Glomerular visceral epithelial cell (primary cell): Measurements from ENCODE around the gene KCNQ1OT1.

Source experiments
- DNase-seq: peaks from one replicate; pipeline ENCODE4 v3.0.0-alpha.2; 2016; ENCODE audit errors: extremely low spot score

Gene KCNQ1OT1

GRCh38 chr11:2699531-2700414 is at the start of gene KCNQ1OT1:
TSS of gene KCNQ1OT1 (minus strand) at chr11:2699994.
- peak; percentile 90 for DNase-seq

- no peak for DNase-seq
Observed at GRCh38 chr11:2748814-2749554, 49.2 kb upstream of the KCNQ1OT1 start.

DNA sequence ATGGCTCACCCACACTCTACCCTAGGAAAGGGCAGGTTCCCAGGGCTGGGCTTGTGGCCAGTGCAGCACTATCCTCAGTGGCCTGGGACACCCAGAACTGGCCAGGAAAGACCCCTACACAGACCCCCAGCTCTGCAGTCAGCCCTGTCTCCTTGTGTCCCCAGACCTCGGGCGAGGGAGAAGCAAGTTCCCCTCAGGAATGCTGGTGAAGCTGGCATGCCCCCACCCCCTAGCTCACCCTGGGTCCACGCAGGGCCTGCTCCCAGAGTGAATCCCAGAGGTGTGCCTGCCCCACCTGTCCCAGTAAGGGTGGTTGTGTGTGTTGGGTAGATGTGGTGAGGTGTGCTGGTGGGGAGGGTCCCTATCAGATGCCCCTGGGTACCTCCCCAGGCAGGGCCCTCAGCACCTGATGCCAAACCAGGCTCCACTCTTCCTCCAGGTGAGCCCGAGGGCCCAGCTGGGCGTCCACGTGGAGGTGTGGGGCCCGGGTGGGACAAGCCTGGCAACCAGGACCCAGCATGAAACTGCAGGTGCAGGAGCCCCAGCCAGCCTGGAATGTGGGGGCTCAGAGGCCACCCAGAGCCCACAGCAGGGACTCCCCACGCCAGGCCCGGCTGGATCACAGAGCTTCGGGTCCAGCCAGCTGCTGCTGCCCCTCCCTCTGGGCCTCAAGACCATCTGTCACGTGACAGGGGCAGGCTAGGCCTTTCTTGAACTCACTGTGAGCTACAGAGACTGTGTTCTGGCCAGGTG is 48.4 kb upstream of the KCNQ1OT1 start:
- DNase-seq: no peak

DNA sequence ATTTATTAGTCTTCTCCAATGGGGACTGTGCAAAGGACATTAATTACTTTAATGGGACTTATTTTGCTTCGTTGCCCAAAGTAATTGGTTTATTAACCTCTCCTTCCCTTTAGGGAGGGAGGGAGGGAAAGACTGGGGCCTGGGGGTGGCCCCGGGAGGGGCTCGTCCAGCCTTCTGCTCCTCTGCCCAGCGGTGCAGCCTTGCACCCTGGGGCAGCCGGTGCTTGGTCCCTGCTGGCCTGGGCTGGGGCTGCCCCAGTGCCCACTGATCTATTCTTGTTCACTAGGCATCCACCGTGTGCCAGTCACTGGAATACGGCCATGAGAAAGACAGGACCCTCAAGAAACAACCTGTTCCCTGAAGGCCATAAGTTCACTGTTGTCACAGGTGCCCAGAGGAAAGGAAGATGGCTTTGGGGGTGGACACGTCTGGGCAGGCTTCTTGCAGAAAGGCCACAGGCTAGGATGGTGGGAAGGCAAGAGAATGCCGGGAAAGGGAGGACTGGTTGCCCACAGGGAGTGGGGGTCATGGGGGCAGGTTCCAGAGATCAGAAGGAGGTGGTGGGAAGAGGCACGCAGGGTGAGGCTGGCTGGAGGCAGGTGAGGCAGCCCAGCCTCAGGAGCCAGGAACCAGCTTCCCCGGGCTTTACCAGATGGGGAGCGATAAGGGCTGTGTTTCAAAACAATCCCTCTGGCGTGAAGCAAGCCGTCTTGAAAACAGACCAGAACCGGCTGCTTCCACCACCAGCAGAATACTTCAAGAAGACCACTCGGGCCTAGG is 47.6 kb upstream of the KCNQ1OT1 start:
- DNase-seq: no peak

DNA sequence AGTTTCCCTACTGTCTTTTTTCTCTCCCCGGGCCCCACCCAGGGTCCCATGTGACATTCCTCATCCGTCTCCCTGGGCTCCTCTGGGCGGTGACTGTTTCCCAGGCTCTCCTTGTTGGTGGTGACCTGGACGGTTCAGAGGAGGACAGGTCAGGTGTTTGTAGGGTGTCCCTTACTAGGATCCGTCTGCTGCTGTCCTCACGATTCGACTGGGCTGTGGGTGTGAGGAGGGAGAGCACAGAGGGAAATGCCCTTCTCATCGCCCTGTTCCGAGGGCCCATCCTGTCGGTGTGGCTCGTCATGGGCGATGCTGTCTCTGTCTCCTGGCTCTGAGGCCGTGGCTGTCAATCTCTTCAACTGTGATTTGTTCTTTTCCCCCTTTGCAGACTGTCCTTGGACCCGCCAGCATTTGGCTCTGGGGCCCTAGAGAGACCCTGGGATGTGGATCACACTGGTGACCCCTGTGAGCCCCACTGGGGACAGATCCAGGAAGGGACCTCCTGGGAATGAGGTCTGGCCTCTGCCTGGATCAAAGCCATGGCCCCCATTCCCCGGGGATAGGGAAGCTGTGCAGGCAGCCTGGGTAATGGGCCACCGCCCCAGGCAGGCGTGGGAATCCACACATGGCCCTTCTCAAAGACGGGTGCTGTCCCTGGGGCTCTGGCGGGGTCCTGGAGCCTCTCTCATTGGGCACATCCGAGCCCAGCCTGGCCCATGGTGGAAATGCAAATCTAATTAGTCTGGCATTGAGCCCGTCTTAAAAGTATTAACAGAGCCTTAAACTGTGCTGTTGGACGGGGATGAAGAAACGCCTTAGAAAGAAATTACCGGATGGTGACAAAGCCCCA is 46.8 kb upstream of the KCNQ1OT1 start:
- DNase-seq: no peak

- DNase-seq: no peak
Observed at GRCh38 chr11:2745511-2745910, 45.7 kb upstream of the KCNQ1OT1 start.

DNA sequence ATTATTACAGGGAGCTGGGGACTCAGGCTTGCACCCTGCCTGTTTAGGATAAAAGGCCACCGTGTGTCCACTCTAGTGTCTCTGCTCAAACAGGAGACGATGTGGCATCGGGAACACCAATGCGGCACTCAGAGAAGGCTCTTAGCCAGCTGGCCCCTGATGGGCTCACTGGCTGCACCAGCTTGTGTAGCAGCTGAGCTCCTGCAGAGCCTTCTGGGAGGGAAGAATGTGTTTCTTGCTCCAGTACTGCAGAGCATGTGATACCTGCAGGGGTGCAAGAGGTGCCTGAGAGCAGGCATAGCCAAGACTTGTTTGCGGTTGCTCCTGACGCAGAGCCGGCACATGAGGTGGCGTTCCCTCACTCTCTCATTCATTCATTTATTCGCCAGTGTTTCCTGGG is 44.4 kb upstream of the KCNQ1OT1 start:
- no peak for DNase-seq

GRCh38 chr11:2743427-2744110 is 43.8 kb upstream of the KCNQ1OT1 start:
- no peak for DNase-seq

GRCh38 chr11:2742611-2743426 is 43.0 kb upstream of the KCNQ1OT1 start:
- DNase-seq: no peak

GRCh38 chr11:2742201-2742600 is 42.4 kb upstream of the KCNQ1OT1 start:
- DNase-seq: no peak

GRCh38 chr11:2741377-2742131 is 41.8 kb upstream of the KCNQ1OT1 start:
- DNase-seq: peak; percentile 93

GRCh38 chr11:2741006-2741376 is 41.2 kb upstream of the KCNQ1OT1 start:
- DNase-seq: no peak

DNA sequence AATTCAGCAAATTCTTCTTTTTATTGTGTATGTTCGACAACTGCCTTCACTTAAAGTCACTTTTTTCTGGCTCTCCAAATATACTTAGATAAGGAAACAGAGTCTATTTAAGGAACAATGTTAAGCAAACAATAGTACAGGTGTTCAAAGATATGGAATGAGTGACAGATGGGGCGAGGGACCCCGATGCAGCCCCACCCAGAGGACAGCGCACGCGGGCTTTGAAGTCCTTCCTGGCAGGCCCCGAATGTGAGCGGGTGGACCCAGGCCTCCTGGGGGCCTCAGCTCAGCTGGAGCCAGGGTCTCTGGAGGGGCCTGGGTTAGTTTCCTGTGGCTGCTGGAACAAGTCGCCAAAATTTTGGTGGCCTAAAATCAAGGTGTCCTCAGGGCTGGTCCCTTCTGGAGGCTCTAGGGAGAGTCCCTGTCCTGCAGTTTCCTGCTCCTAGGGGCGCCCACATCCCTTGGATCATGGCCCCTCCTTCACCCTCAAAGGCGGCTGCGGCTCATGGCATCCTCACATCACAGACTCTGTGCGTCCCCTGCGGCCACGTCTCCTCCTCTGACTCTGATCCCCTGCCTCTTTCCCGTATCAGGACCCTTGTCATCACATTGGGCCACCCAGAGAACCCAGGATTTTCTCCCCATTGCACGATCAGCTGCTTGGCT is 40.6 kb upstream of the KCNQ1OT1 start:
- DNase-seq: no peak

DNA sequence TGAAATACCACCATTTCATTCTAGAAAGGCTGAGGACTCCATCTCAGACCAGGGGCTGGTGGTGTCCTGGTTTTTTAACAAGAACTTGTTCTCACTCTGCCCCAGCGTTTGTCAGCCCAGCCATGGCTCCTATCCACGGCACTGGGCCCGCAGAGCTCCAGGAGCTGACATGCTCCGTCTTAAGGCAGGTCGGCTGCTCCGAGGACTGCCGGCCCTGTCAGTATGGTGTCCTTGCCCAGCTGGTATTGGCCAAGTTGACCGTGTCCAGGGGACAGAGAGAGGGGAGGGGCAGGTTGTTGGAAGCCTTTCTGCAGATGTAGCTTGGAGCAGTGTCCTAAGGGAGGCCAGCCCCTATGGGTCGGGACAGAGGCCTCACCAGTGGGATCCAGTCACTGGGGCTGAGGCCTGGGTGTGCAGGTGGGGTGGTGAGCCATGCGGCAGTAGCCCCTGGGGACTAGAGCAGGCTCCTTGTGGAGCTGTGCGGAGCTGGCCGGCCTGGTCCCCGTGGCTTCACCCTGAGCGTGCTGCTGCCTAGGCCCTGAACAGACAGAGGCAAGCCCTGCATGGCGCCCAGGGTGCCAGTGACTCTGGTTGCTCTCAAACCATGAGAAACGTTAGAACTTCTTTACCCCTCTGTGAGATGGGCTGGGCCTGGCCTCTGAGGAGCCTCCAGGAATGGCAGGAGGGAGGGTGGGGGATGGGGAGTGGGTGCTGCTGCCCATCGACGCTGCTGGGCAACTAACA is 39.9 kb upstream of the KCNQ1OT1 start:
- no peak for DNase-seq

DNA sequence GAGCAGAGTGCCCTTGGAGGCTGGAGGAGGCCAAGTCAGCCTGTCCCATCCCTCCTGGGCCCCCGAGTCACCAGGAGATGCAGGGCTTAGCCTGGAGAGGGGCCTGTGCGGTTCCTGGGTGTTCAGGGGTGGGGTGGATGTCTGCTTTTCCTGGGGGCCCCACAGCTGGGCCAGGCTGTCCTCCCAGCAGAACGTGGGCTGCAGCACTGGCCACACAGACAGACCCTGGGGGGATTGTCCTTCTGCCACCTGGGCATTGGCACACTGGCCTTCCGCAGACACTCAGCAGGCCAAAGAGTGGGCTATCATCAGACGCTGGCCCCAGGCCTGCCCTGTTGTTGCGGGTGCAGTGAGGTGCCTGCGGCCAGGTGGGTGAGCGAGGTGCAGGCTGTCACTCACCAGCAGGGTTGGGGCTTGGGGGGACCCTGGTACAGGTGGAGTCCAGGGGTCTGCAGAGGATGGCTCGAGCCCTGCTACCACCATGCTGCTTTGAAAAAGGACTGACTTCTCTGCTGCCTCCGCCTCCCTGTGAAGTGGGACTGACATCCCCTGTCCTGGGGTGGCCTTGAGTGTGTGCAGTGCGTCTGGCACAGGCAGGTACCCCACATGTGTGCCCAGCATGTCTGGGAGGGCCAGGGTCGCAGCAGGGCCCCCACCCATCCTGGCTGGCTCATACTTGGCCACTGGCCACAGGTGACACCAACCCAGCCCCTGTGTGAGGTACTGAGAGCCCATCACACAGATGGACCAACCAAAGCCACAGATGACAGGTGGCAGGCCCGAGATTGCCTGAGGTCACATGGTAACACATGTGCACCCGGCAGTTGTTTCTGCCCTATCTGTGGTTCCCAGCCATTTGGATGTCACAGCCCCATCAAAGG is 39.0 kb upstream of the KCNQ1OT1 start:
- no peak for DNase-seq

- peak; percentile 59 for DNase-seq
Observed at GRCh38 chr11:2737866-2738265, 38.1 kb upstream of the KCNQ1OT1 start.
